BLaER1 (cell line): Measurements from ENCODE around the gene GNG2.

Experiments used
- H3K27ac ChIP-seq: shearing (Covaris generic); formaldehyde crosslinking; 2 replicates; pipeline ENCODE4 v1.8.1; 2022
- H3K27me3 ChIP-seq: shearing (Covaris generic); formaldehyde crosslinking; 2 replicates; pipeline ENCODE4 v1.8.1; 2022
- H3K36me3 ChIP-seq: shearing (Covaris generic); formaldehyde crosslinking; 2 replicates; pipeline ENCODE4 v1.8.1; 2022
- H3K4me1 ChIP-seq: shearing (Covaris generic); formaldehyde crosslinking; 2 replicates; pipeline ENCODE4 v1.8.1; 2022
- H3K4me2 ChIP-seq: shearing (Covaris generic); formaldehyde crosslinking; 2 replicates; pipeline ENCODE4 v1.8.1; 2022
- H3K4me3 ChIP-seq: shearing (Covaris generic); formaldehyde crosslinking; 2 replicates; pipeline ENCODE4 v1.8.1; 2022
- H3K9ac ChIP-seq: shearing (Covaris generic); formaldehyde crosslinking; 2 replicates; pipeline ENCODE4 v1.8.1; 2022
- H3K9me3 ChIP-seq: shearing (Covaris generic); formaldehyde crosslinking; 2 replicates; pipeline ENCODE4 v1.8.1; 2022
- H4K20me1 ChIP-seq: shearing (Covaris generic); formaldehyde crosslinking; 2 replicates; pipeline ENCODE4 v1.8.1; 2022
- Cebpa-rat ChIP-seq: shearing (Covaris generic); IDR thresholded peaks from 2 replicates; pipeline ENCODE4 v1.8.1; 2022

GNG2 gene

DNA sequence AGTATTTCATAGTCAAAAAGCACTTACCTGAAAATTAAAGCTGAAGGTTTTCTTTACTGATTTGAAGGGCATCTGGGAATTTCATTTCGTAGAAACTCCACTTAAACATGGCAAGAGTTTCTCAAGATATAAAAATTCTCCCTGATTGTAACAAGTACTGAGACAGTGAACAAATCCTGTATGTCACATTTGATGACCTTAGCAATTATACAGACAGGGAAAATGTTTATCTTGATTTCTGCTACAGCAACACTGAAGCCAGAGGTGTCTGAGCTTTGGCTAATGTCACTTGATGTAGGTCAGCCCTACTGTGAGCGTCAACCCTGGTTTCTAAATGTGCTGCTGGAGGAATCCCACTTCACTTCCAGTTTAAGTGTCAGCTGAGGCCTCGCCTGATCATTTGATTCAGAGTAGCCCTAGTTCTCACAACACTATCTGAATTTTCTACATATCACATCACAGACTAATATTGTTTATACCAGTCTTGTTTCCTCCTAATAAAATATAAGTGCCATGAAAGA is 149.8 kb downstream of the GNG2 start:
- Histone ChIP-seq H3K27ac (peak overlapping the region; percentile 86; the same call in 1 of the 2 replicates), H3K36me3 (peaks cover 88% of the 10 kb centered on the region), H3K27me3 (no peaks in the 10 kb centered on the region), H4K20me1 (peaks cover 13% of the 10 kb centered on the region; the same call in 1 of the 2 replicates), H3K4me3 (no peak overlapping the region), H3K4me1 (peaks cover 40% of the 10 kb centered on the region), H3K4me2 (no peak overlapping the region), H3K9me3 (no peaks in the 10 kb centered on the region), H3K9ac (no peak overlapping the region)
- TF ChIP-seq Cebpa-rat: no peak

DNA sequence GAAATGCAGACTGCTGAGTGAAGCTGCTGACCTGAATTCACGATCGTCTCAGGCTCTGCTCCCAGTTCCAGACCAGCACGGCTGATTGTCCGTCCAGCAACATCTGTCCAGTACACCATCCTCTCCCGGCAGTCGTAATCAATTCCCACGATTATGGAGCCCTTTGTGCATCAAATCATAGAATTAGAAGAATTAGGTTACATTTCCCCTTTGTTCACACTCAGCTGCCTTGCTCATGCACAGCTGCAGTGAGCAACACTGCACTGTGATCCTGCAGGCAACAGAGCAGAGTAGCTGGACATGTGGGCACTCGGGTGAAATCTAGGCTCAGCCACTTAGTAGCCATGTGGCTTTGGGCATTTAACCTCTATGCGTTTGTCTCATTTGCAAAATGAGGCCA is 151.1 kb downstream of the GNG2 start:
- H3K36me3 ChIP-seq: peaks cover 88% of the 10 kb centered on the region

GRCh38 chr14:52012635-52013034 is 152.2 kb downstream of the GNG2 start:
- H3K9ac ChIP-seq: peak overlapping the region; percentile 27; the same call in 1 of the 2 replicates
- H3K4me2 ChIP-seq: peak overlapping the region; percentile 80
- H3K4me1 ChIP-seq: peaks cover 64% of the 10 kb centered on the region
- peaks cover under 1% of the 10 kb centered on the region; the same call in 1 of the 2 replicates for H3K9me3 ChIP-seq
- no peak for TF ChIP-seq Cebpa-rat
- H3K27ac ChIP-seq: peak overlapping the region; percentile 86
- no peak overlapping the region for H3K4me3 ChIP-seq
- H3K27me3 ChIP-seq: no peaks in the 10 kb centered on the region
- peaks cover 89% of the 10 kb centered on the region for H3K36me3 ChIP-seq
- no peaks in the 10 kb centered on the region for H4K20me1 ChIP-seq

More for the DNA sequence above, 151.1 kb downstream of the GNG2 start:
- H3K4me2 ChIP-seq: peak overlapping the region; percentile 80
- H3K9me3 ChIP-seq: no peaks in the 10 kb centered on the region
- H3K4me3 ChIP-seq: no peak overlapping the region
- peaks cover 53% of the 10 kb centered on the region for H3K4me1 ChIP-seq
- 0 out of 2 replicates have a peak, but pooled peaks cover under 1% of the 10 kb centered on the region for H4K20me1 ChIP-seq
- no peak for TF ChIP-seq Cebpa-rat
- peak overlapping the region; percentile 86 for H3K27ac ChIP-seq
- no peaks in the 10 kb centered on the region for H3K27me3 ChIP-seq
- H3K9ac ChIP-seq: no peak overlapping the region

DNA sequence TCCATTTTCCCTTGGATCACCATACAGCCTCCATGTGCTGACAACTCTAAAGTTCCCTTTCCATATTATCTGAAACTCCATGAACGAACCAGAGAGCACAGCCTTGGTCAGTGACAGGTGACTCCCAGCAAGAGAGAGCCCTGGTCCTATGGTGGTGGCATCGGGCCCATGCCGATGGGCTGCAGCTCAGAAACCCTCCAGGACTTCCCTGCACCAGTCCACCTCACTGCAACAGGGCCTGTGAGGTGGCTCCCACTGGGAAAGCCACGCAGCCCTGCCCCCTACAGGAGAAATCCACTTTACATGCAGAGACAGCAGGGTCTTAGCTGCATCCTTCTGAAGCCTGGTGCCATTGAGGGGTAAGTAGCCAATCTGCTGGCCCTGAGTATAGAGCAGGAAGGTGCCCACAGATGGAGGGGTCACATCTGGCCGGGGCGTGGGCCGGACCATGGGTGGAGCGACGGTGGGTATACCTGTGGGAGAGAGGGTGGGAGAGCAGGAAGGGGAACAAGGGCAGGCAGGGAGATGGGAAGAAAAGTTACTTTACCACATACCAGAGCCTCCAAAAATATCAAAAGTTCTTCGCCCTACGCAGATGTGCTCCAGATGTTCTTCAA is 153.7 kb downstream of the GNG2 start:
- Histone ChIP-seq H3K4me3 (no peak overlapping the region), H3K4me2 (peak overlapping the region; percentile 80), H3K4me1 (peaks cover 79% of the 10 kb centered on the region), H3K9ac (peak overlapping the region; percentile 35), H3K27ac (peak overlapping the region; percentile 86), H4K20me1 (no peaks in the 10 kb centered on the region), H3K36me3 (peaks cover 89% of the 10 kb centered on the region), H3K27me3 (no peaks in the 10 kb centered on the region), H3K9me3 (peaks cover 6% of the 10 kb centered on the region; the same call in 1 of the 2 replicates)
- TF ChIP-seq Cebpa-rat: no peak

- no peak for TF ChIP-seq Cebpa-rat
- H3K9me3 ChIP-seq: peaks cover 12% of the 10 kb centered on the region; the same call in 1 of the 2 replicates
- no peaks in the 10 kb centered on the region for H4K20me1 ChIP-seq
- H3K9ac ChIP-seq: peak overlapping the region; percentile 35
- peak overlapping the region; percentile 86 for H3K27ac ChIP-seq
- H3K4me1 ChIP-seq: peaks cover 85% of the 10 kb centered on the region
- peaks cover 89% of the 10 kb centered on the region for H3K36me3 ChIP-seq
- no peaks in the 10 kb centered on the region for H3K27me3 ChIP-seq
- H3K4me2 ChIP-seq: peak overlapping the region; percentile 80
- peak overlapping the region; percentile 10; the same call in 1 of the 2 replicates for H3K4me3 ChIP-seq
Measured at GRCh38 chr14:52014601-52015267, 154.3 kb downstream of the GNG2 start.

GRCh38 chr14:52015411-52016030 is 155.1 kb downstream of the GNG2 start:
- Histone ChIP-seq H3K4me1 (peaks cover 93% of the 10 kb centered on the region), H3K36me3 (peaks cover 86% of the 10 kb centered on the region), H3K4me3 (peak overlapping the region; percentile 10; the same call in 1 of the 2 replicates), H3K9ac (peak overlapping the region; percentile 35; the same call in 1 of the 2 replicates), H3K4me2 (peak overlapping the region; percentile 80), H3K27ac (peak overlapping the region; percentile 86), H3K27me3 (no peaks in the 10 kb centered on the region), H3K9me3 (peaks cover 12% of the 10 kb centered on the region; the same call in 1 of the 2 replicates), H4K20me1 (no peaks in the 10 kb centered on the region)
- TF ChIP-seq Cebpa-rat: no peak

DNA sequence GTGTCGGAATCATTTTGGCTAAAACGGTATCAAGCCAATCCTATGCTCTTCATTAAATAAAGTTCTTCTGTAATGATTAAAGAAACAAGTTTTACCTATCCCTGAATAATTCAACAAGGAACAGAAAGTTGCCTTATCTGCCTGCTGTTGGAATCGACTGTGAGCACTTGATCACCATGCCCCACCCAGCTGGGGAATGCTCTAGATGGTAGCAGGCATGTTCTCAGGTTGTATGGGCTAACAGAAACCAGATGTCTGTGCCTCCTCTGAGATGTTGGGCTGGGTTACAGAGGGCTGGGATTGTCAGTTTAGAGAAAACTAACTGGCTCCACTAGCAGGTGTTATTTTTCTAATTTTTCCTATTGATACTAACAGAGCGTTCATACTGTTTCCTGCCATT is 157.8 kb downstream of the GNG2 start:
- Histone ChIP-seq H4K20me1 (no peaks in the 10 kb centered on the region), H3K9ac (no peak overlapping the region), H3K4me1 (peaks cover 100% of the 10 kb centered on the region), H3K4me3 (no peak overlapping the region), H3K27me3 (no peaks in the 10 kb centered on the region), H3K27ac (peak overlapping the region; percentile 80), H3K4me2 (peak overlapping the region; percentile 85), H3K9me3 (peaks cover 12% of the 10 kb centered on the region; the same call in 1 of the 2 replicates), H3K36me3 (peaks cover 79% of the 10 kb centered on the region)
- TF ChIP-seq Cebpa-rat: no peak

DNA sequence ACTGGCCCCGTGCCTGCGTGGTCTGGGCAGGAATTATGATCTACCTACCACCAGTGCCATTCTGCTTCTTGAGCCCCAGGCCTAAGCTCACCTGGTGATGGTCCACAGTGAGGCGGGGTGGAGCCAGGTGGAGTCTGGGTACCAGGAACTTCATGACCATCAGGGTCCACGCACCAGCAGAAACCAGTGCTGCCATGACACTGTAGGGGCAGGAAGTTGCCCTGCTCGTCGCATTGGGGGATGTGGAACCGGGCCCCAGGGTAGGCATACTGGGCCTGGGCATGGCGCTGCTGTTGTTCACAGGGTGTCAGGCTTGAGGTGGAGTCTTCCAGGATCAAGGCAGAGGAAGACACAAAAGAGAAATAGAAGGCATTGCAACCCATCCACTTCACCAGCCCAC is 158.6 kb downstream of the GNG2 start:
- Histone ChIP-seq H3K4me2 (peak overlapping the region; percentile 85), H3K27me3 (no peaks in the 10 kb centered on the region), H4K20me1 (no peaks in the 10 kb centered on the region), H3K36me3 (peaks cover 79% of the 10 kb centered on the region), H3K9me3 (peaks cover 18% of the 10 kb centered on the region), H3K9ac (no peak overlapping the region), H3K27ac (peak overlapping the region; percentile 80), H3K4me1 (peaks cover 100% of the 10 kb centered on the region), H3K4me3 (no peak overlapping the region)
- TF ChIP-seq Cebpa-rat: no peak
